Left lung (tissue), 14 donors: ENCODE measurements around the gene PLOD3. TPM values are rescaled to one million over a fixed set of nuclear protein-coding genes. Genes with fewer than 3 reads are reported as not detected.
"Not testable (repeated sequence)": the region's sequence is repeated elsewhere in the genome, so short reads cannot be mapped to it uniquely, and the experiment has no call there.

ENCODE experiments used
- ATAC-seq: fragments of 200-7000 bp; cut with Tn5 transposase; one replicate; pipeline ENCODE4 v1.9.1; 2020; ENCODE audit warnings: moderate library complexity
- DNase-seq, 4 donors: peaks; one replicate each; pipeline ENCODE4 v3.0.0-alpha.2; 2013 to 2020
- H3K27ac ChIP-seq, 2 donors: fragments of 200-600 bp; sonication (generic) in 1 of 2; one replicate each; pipeline versions ENCODE4 v1.5.0 to v1.8.0; 2020 to 2021
- H3K27me3 ChIP-seq, 2 donors: fragments of 200-600 bp; sonication (generic) in 1 of 2; one replicate each; pipeline versions ENCODE4 v1.5.0 to v1.8.0; 2020 to 2021
- H3K36me3 ChIP-seq, 2 donors: fragments of 200-600 bp; sonication (generic) in 1 of 2; one replicate each; pipeline versions ENCODE4 v1.5.0 to v1.8.0; 2020 to 2021
- H3K4me1 ChIP-seq, 2 donors: fragments of 200-600 bp; one replicate each; pipeline ENCODE4 v1.8.0; 2021
- H3K4me3 ChIP-seq, 2 donors: fragments of 200-600 bp; sonication (generic) in 1 of 2; one replicate each; pipeline versions ENCODE4 v1.5.0 to v1.8.0; 2020 to 2021; ENCODE audit warnings: mild to moderate bottlenecking in 1 of 2
- H3K9me3 ChIP-seq, 2 donors: fragments of 200-600 bp; sonication (generic) in 1 of 2; one replicate each; pipeline versions ENCODE4 v1.5.0 to v1.8.0; 2020 to 2021
- CTCF ChIP-seq, 2 donors: fragments of 200-600 bp; sonication (generic) in 1 of 2; IDR thresholded peaks; one replicate each; pipeline versions ENCODE4 v1.5.0 to v1.8.0; 2021; ENCODE audit warnings: antibody characterized with exemption in 2 of 2
- intact Hi-C, 2 donors: fragments of 100-400 bp; cut with DNase I; formaldehyde crosslinking; loops; one replicate each; pipeline versions ENCODE4 v1.11.2 to v1.14.2; 2022
- long read RNA-seq, 12 donors: library from polyadenylated mRNA in 2 of 12; unstranded in 2 of 12; transcript quantifications; one replicate each; pipeline ENCODE4 v2.0.0 and lab custom pipeline, GENCODE V29; 2019 to 2026
- polyA plus RNA-seq, 6 donors: library from polyadenylated mRNA; unstranded; fragments of 120-200 nt; gene quantifications; one replicate each; pipeline ENCODE4 v1.2.1, GENCODE V29; 2013; ENCODE audit not compliant: insufficient read length in 6 of 6
- total RNA-seq, 2 donors: library from RNA; stranded (reverse); fragmentation: NEBNext Ultra II Directional; extraction: Animal tissue kit (Norgen Biotek cat#: 25700); gene quantifications; one replicate each; pipeline ENCODE4 v1.2.1, GENCODE V29; 2021
- donor health status: DM: no; HTN: yes; CAD: no.
- donor health status: DM: no; HTN: no; CAD: no.

PLOD3 gene, protein sequence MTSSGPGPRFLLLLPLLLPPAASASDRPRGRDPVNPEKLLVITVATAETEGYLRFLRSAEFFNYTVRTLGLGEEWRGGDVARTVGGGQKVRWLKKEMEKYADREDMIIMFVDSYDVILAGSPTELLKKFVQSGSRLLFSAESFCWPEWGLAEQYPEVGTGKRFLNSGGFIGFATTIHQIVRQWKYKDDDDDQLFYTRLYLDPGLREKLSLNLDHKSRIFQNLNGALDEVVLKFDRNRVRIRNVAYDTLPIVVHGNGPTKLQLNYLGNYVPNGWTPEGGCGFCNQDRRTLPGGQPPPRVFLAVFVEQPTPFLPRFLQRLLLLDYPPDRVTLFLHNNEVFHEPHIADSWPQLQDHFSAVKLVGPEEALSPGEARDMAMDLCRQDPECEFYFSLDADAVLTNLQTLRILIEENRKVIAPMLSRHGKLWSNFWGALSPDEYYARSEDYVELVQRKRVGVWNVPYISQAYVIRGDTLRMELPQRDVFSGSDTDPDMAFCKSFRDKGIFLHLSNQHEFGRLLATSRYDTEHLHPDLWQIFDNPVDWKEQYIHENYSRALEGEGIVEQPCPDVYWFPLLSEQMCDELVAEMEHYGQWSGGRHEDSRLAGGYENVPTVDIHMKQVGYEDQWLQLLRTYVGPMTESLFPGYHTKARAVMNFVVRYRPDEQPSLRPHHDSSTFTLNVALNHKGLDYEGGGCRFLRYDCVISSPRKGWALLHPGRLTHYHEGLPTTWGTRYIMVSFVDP
- 100 to 1,000 TPM in 1 of 2 donors, 10 to 100 TPM in 1; 97.1 to 120 TPM for total RNA-seq
- 10 to 100 TPM; 60.9 to 69.2 (median 64.5) TPM for polyA plus RNA-seq
- long read RNA-seq, donor 1, partial matches to known transcripts = 144 of 287 reads
- long read RNA-seq, donor 1, other reads (novel, unspliced or antisense) = 139 of 287 reads
- long read RNA-seq, donor 2, partial matches to known transcripts = 184 of 325 reads
- long read RNA-seq, donor 2, other reads (novel, unspliced or antisense) = 137 of 325 reads
- long read RNA-seq, donor 3, transcript PLOD3-201 (19 exons, 2,920 nt) = major isoform, 8 of 9 reads
- long read RNA-seq, donor 3, partial matches to known transcripts = 0 of 9 reads
- long read RNA-seq, donor 3, other reads (novel, unspliced or antisense) = 0 of 9 reads
- long read RNA-seq, donor 4, transcript PLOD3-201 (19 exons, 2,920 nt) = major isoform, 11 of 18 reads
- long read RNA-seq, donor 4, partial matches to known transcripts = 7 of 18 reads
- long read RNA-seq, donor 4, other reads (novel, unspliced or antisense) = 0 of 18 reads
- long read RNA-seq, donor 5, partial matches to known transcripts = 0 of 2 reads
- long read RNA-seq, donor 5, other reads (novel, unspliced or antisense) = 0 of 2 reads
- long read RNA-seq, donor 6, partial matches to known transcripts = 0 of 4 reads
- long read RNA-seq, donor 6, other reads (novel, unspliced or antisense) = 0 of 4 reads
- long read RNA-seq, donor 7, partial matches to known transcripts = 104 of 178 reads
- long read RNA-seq, donor 7, other reads (novel, unspliced or antisense) = 71 of 178 reads
- long read RNA-seq, donor 8, partial matches to known transcripts = 0 of 3 reads
- long read RNA-seq, donor 8, other reads (novel, unspliced or antisense) = 0 of 3 reads
- long read RNA-seq, donor 9 = 0 reads
- long read RNA-seq, donor 10, transcript PLOD3-201 (19 exons, 2,920 nt) = major isoform, 19 of 24 reads
- long read RNA-seq, donor 10, partial matches to known transcripts = 3 of 24 reads
- long read RNA-seq, donor 10, other reads (novel, unspliced or antisense) = 2 of 24 reads
- long read RNA-seq, donor 11, partial matches to known transcripts = 0 of 4 reads
- long read RNA-seq, donor 11, other reads (novel, unspliced or antisense) = 0 of 4 reads
- long read RNA-seq, donor 12, partial matches to known transcripts = 83 of 199 reads
- long read RNA-seq, donor 12, other reads (novel, unspliced or antisense) = 112 of 199 reads

GRCh38 chr7:101217388-101218235, at the start of gene PLOD3, which contains the start of gene ZNHIT1:
Gene PLOD3, minus strand, starts transcription at chr7:101217581. Its CDS starts 307 bp downstream, at chr7:101217274.
Gene ZNHIT1, plus strand, starts transcription at chr7:101218165. Its CDS starts 31 bp downstream, at chr7:101218196.
- peak; percentile 95 to 98 (median 97) for DNase-seq
- intact Hi-C loops = no loop called here
- peak within 1 kb of the TSS; percentile 89 to 93 for H3K27ac ChIP-seq
- ATAC-seq = peak; percentile 96
- H3K36me3 ChIP-seq = peaks cover 0 to 41% of the 10 kb centered on the region in 2 donors
- TF ChIP-seq CTCF (IDR thresholded peaks at IDR 0.05) = peak in 1 of 2 donors; percentile 43
- H3K27me3 ChIP-seq = no peaks in the 10 kb centered on the region
- no peaks in the 10 kb centered on the region for H3K9me3 ChIP-seq
- H3K4me3 ChIP-seq = peak within 1 kb of the TSS; percentile 64 to 94
- H3K4me1 ChIP-seq = peaks cover 22 to 55% of the 10 kb centered on the region in 2 donors

GRCh38 chr7:101265622-101266516, 48.5 kb upstream of the PLOD3 start:
- TF ChIP-seq CTCF (IDR thresholded peaks at IDR 0.05) = no peak
- Histone ChIP-seq H3K9me3 (no peaks in the 10 kb centered on the region), H3K27ac (no peak overlapping the region), H3K27me3 (peaks cover 0 to 21% of the 10 kb centered on the region in 2 donors), H3K4me3 (no peak overlapping the region), H3K36me3 (no peaks in the 10 kb centered on the region), H3K4me1 (no peaks in the 10 kb centered on the region)
- DNase-seq (peak in 1 of 4 donors; percentile 19), ATAC-seq (no peak)
- intact Hi-C loops = no loop called here

GRCh38 chr7:101264102-101264706, 46.8 kb upstream of the PLOD3 start:
- H3K4me3 ChIP-seq, intact Hi-C loops, H3K36me3 ChIP-seq, H3K4me1 ChIP-seq, H3K9me3 ChIP-seq, H3K27ac ChIP-seq, H3K27me3 ChIP-seq, DNase-seq: not testable (repeated sequence)
- ATAC-seq = peak; percentile 60
